ENCODE data around the gene H2AZ2. TPM values are rescaled to one million over a fixed set of nuclear protein-coding genes. Genes with fewer than 3 reads are reported as not detected.

The H2AZ2 gene
- total RNA-seq = 186 TPM
- 100 to 1,000 TPM; 250 to 315 (median 275) TPM for polyA plus RNA-seq

DNA sequence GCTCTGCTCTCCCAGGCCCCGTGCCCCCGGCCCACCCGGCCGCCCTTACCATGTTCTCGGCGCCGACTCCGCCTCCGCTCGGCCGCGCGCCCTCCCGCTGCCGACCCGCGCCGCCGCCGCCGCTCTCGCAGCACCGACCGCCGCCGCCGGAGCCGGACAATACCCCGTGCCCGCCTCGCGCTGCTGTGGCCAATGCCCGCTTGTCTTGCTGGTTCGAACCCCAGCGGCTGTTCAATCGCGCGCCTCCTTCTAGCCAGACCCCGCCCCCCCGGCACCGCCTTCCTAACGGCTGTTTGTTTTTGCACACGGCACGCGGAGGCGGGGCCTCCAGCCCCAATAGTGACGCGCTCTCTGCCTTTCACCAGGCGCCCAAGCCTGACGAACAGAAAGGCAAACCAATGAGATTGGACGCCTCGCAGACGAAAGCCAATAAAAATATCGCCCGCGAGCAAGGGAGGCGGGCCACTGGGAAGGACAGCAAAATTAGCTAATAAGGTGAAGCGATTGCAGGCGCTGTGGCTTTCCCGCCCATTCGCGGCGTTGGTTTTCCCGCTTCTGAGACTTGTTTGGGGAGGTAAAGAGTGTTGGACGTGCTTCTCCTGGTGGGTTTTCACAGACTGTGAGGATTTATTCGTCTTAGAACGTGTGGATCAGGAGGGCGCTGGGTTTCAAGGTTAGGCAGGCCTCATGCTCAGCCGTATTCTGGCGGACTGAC, at the start of gene H2AZ2:
Gene H2AZ2 (minus strand): TSS at position 168 of the 715 bp plus-strand sequence. CDS start 116 bp downstream, at position 52.
- Histone ChIP-seq H3K27me3 (ENCODE audit: control insufficient read depth, insufficient read depth, low read length) (no peaks in the 10 kb centered on the region), H3K9me3 (ENCODE audit: control insufficient read depth in 2 of 2, low read length in 2 of 2) (no peaks in the 10 kb centered on the region), H3K27ac (ENCODE audit: insufficient read depth, low read length, poor library complexity, severe bottlenecking) (peak within 1 kb of the TSS; percentile 98), H3K4me3 (ENCODE audit: low read depth, low read length) (peak within 1 kb of the TSS; percentile 94), H3K4me1 (ENCODE audit: control insufficient read depth, insufficient read depth, low read length, poor library complexity, severe bottlenecking) (peaks cover 31% of the 10 kb centered on the region), H3K36me3 (ENCODE audit: control insufficient read depth, insufficient read depth, low read length) (no peaks in the 10 kb centered on the region)
- Mint-ChIP-seq H3K9me3 (no peaks in the 10 kb centered on the region), H3K36me3 (no peaks in the 10 kb centered on the region), H3K27me3 (peaks cover 6% of the 10 kb centered on the region), H3K4me1 (peaks cover 25 to 42% (median 33%) of the 10 kb centered on the region in 4 donors), H3K4me3 (peak within 1 kb of the TSS; percentile 96 to 99 (median 97)), H3K27ac (peak within 1 kb of the TSS; percentile 97 to 99 (median 98))
- ATAC-seq (ENCODE audit: low read depth in 2 of 2) = peak; percentile 83
- DNase-seq = peak; percentile 99 to 100 (median 100)

- no peaks in the 10 kb centered on the region for H3K36me3 Mint-ChIP-seq
- no peak overlapping the region for H3K27ac Mint-ChIP-seq
- ATAC-seq (ENCODE audit: low read depth in 2 of 2) (no peak), DNase-seq (no peak)
- Histone ChIP-seq H3K4me1 (ENCODE audit: control insufficient read depth, insufficient read depth, low read length, poor library complexity, severe bottlenecking) (no peaks in the 10 kb centered on the region), H3K9me3 (ENCODE audit: control insufficient read depth in 2 of 2, low read length in 2 of 2) (no peaks in the 10 kb centered on the region), H3K27me3 (ENCODE audit: control insufficient read depth, insufficient read depth, low read length) (no peaks in the 10 kb centered on the region), H3K4me3 (ENCODE audit: low read depth, low read length) (no peak overlapping the region), H3K36me3 (ENCODE audit: control insufficient read depth, insufficient read depth, low read length) (no peaks in the 10 kb centered on the region), H3K27ac (ENCODE audit: insufficient read depth, low read length, poor library complexity, severe bottlenecking) (no peak overlapping the region)
- H3K9me3 Mint-ChIP-seq = no peaks in the 10 kb centered on the region
- no peaks in the 10 kb centered on the region for H3K4me1 Mint-ChIP-seq
- H3K4me3 Mint-ChIP-seq = no peak overlapping the region
- peaks cover 5% of the 10 kb centered on the region for H3K27me3 Mint-ChIP-seq
Measured at GRCh38 chr7:44897309-44897708, 49.4 kb upstream of the H2AZ2 start.

DNA sequence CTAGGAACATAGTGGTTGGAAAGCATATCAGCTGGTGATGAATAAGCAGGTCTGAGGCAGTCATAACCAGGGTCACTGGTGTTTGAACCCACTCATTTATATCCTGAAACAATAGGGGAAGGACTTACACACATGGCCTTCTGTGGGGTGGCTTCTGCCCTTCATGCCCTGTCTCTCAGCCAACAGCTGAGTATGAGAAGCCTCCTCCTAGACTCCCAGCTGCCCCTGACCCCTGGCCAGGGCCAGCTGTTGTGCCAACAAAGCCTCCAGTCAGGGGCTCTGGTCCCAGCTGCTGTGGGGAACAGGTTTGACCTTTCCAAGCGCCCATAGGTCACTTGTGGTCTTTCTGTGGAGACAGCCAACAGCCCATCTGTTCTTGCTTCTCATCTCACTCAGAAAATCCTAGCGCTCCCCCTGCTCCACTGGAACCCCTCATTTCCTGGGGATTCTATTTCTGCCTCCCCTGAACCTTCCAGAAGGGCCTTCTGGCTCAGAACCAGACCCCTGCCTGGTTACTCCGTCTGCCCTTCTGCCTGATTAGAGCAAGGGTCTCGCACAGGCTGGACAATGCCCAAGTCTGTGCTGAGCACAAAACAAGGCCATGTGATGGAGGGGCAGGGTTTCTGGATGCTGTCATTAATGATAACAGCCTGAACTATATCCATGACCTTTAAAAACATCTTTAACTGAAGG, 47.1 kb upstream of the H2AZ2 start:
- no peaks in the 10 kb centered on the region for H3K4me1 ChIP-seq (ENCODE audit: control insufficient read depth, insufficient read depth, low read length, poor library complexity, severe bottlenecking)
- Mint-ChIP-seq H3K27ac (no peak overlapping the region), H3K4me1 (peaks cover 0 to 11% (median 8%) of the 10 kb centered on the region in 4 donors), H3K36me3 (no peaks in the 10 kb centered on the region), H3K27me3 (peaks cover 5% of the 10 kb centered on the region), H3K4me3 (no peak overlapping the region), H3K9me3 (no peaks in the 10 kb centered on the region)
- no peaks in the 10 kb centered on the region for H3K9me3 ChIP-seq (ENCODE audit: control insufficient read depth in 2 of 2, low read length in 2 of 2)
- H3K27ac ChIP-seq (ENCODE audit: insufficient read depth, low read length, poor library complexity, severe bottlenecking) = no peak overlapping the region
- H3K4me3 ChIP-seq (ENCODE audit: low read depth, low read length) = no peak overlapping the region
- ATAC-seq (ENCODE audit: low read depth in 2 of 2) = no peak
- H3K27me3 ChIP-seq (ENCODE audit: control insufficient read depth, insufficient read depth, low read length) = no peaks in the 10 kb centered on the region
- H3K36me3 ChIP-seq (ENCODE audit: control insufficient read depth, insufficient read depth, low read length) = no peaks in the 10 kb centered on the region
- DNase-seq = no peak

DNA sequence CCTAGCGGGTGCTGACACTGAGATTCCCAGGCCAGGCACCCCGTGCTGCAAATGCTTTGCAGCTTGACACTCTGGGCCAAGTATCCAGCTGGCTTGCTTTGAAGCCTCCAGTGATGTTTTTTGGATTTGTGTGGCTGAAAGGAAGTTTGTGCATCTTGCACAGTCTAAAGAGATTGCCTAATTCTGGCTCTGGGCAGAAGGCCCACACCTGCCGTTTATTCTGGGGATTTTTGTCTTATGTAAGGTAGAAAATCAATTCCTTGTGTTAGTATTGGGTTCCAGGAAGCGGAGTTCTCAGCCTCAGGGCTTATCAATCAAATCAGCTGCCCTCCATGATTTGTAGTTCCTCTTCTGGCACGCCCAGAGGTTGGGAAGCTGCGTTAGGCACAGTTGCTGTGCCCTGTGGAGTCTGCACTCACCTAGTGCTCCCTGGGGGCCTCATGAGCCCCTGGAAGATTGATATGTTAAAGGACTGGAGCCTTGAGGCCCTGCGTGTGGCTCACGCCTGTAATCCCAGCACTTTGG, 45.9 kb upstream of the H2AZ2 start:
- H3K36me3 ChIP-seq (ENCODE audit: control insufficient read depth, insufficient read depth, low read length) = no peaks in the 10 kb centered on the region
- no peaks in the 10 kb centered on the region for H3K4me1 ChIP-seq (ENCODE audit: control insufficient read depth, insufficient read depth, low read length, poor library complexity, severe bottlenecking)
- H3K4me1 Mint-ChIP-seq = peaks cover 0 to 11% (median 8%) of the 10 kb centered on the region in 4 donors
- H3K27ac Mint-ChIP-seq = peak overlapping the region in 1 of 3 donors; percentile 36
- no peak overlapping the region for H3K4me3 Mint-ChIP-seq
- H3K27ac ChIP-seq (ENCODE audit: insufficient read depth, low read length, poor library complexity, severe bottlenecking) = no peak overlapping the region
- no peaks in the 10 kb centered on the region for H3K9me3 Mint-ChIP-seq
- no peaks in the 10 kb centered on the region for H3K9me3 ChIP-seq (ENCODE audit: control insufficient read depth in 2 of 2, low read length in 2 of 2)
- H3K36me3 Mint-ChIP-seq = no peaks in the 10 kb centered on the region
- DNase-seq (no peak), ATAC-seq (ENCODE audit: low read depth in 2 of 2) (no peak)
- no peak overlapping the region for H3K4me3 ChIP-seq (ENCODE audit: low read depth, low read length)
- H3K27me3 ChIP-seq (ENCODE audit: control insufficient read depth, insufficient read depth, low read length) = no peaks in the 10 kb centered on the region
- no peaks in the 10 kb centered on the region for H3K27me3 Mint-ChIP-seq

DNA sequence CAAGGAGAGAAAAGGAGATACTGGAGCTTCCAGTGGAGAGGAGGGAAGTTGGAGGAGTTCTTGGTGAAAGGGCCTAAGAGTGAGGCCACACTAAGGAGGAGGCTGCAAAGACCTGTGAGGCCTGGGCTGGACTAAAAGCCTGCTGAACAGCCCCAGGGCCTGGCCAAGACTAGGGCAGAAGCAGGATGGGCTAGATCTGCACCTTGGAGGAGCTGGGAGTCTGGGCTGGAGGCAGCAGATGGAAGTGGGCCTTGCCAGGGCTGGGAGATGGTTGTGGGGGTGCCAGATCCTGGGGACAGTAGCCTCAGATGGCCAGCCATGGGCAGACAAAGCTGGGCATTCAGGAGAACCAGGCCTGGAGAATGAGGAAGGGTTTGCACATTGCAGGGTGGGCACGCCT, 43.9 kb upstream of the H2AZ2 start:
- no peaks in the 10 kb centered on the region for H3K27me3 Mint-ChIP-seq
- H3K4me1 Mint-ChIP-seq = peaks cover 0 to 11% (median 9%) of the 10 kb centered on the region in 4 donors
- no peaks in the 10 kb centered on the region for H3K36me3 Mint-ChIP-seq
- H3K9me3 Mint-ChIP-seq = no peaks in the 10 kb centered on the region
- peak overlapping the region in 1 of 4 donors; percentile 12 for H3K4me3 Mint-ChIP-seq
- Histone ChIP-seq H3K27me3 (ENCODE audit: control insufficient read depth, insufficient read depth, low read length) (no peaks in the 10 kb centered on the region), H3K36me3 (ENCODE audit: control insufficient read depth, insufficient read depth, low read length) (no peaks in the 10 kb centered on the region), H3K4me1 (ENCODE audit: control insufficient read depth, insufficient read depth, low read length, poor library complexity, severe bottlenecking) (no peaks in the 10 kb centered on the region), H3K4me3 (ENCODE audit: low read depth, low read length) (no peak overlapping the region), H3K9me3 (ENCODE audit: control insufficient read depth in 2 of 2, low read length in 2 of 2) (no peaks in the 10 kb centered on the region), H3K27ac (ENCODE audit: insufficient read depth, low read length, poor library complexity, severe bottlenecking) (peak overlapping the region; percentile 28)
- no peak for ATAC-seq (ENCODE audit: low read depth in 2 of 2)
- DNase-seq = no peak
- H3K27ac Mint-ChIP-seq = peak overlapping the region; percentile 46 to 95 (median 53)

DNA sequence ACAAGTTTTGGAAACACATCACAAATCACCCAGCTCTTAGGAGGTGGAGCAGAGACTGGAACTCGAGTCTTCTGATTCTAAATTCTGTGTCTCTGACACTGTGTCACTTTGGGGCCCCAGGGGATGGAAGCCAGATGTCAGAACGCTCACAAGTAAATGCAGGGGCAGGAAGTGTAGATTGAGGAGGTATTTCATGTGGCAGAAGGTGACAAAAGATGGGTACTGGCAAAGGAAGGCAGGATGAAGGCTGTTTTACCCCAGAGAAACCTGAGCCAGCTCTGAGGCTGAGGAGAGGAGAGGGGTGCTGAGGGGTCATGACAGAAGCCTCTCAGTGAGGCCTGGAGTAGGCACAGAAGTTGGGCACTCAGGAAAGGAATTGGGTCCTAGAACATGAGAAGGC, 43.5 kb upstream of the H2AZ2 start:
- Histone ChIP-seq H3K27me3 (ENCODE audit: control insufficient read depth, insufficient read depth, low read length) (no peaks in the 10 kb centered on the region), H3K4me3 (ENCODE audit: low read depth, low read length) (no peak overlapping the region), H3K27ac (ENCODE audit: insufficient read depth, low read length, poor library complexity, severe bottlenecking) (no peak overlapping the region), H3K4me1 (ENCODE audit: control insufficient read depth, insufficient read depth, low read length, poor library complexity, severe bottlenecking) (peaks cover 3% of the 10 kb centered on the region), H3K9me3 (ENCODE audit: control insufficient read depth in 2 of 2, low read length in 2 of 2) (no peaks in the 10 kb centered on the region), H3K36me3 (ENCODE audit: control insufficient read depth, insufficient read depth, low read length) (no peaks in the 10 kb centered on the region)
- peak; percentile 28 to 52 for ATAC-seq (ENCODE audit: low read depth in 2 of 2)
- Mint-ChIP-seq H3K4me3 (peak overlapping the region in 2 of 4 donors; percentile 11 to 12), H3K36me3 (no peaks in the 10 kb centered on the region), H3K9me3 (no peaks in the 10 kb centered on the region), H3K4me1 (peaks cover 0 to 16% (median 9%) of the 10 kb centered on the region in 4 donors), H3K27ac (peak overlapping the region; percentile 46 to 95 (median 53)), H3K27me3 (no peaks in the 10 kb centered on the region)
- DNase-seq = peak in 1 of 3 donors; percentile 46

DNA sequence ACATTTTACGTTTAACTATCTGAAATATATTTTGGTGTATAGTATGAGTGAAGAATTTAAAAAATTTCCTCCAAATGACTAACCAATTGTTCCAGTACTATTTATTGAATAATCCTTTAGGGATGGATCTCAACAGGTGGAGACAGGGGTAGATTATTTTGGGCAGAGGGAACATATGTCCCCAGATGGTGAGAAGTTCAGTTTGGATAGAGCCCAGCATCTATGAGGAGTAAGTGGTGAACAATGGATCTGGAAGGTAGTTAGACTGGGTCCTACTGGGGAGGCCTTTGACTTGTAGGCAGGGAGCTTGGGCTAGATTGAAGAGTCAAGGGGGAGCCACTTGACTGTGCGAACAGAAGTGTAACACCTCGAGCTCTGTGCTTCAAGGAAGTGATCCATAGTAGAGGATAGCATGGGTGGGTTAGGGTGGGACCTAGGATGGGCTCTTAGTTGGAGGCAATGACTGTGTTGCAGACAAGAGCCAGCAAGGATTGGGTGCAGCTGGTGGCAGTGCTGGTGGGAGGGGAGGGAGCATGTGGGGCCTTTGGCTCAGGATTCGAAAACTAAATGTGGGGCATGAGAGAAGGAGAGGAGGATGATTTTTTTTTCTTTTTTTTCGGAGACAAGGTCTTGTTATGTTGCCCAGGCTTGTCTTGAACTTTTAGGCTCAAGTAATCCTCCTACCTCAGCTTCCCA, 41.3 kb upstream of the H2AZ2 start:
- Mint-ChIP-seq H3K4me1 (peaks cover 5 to 26% (median 20%) of the 10 kb centered on the region in 4 donors), H3K9me3 (peaks cover 0 to 3% (median 0%) of the 10 kb centered on the region in 7 donors), H3K27me3 (peaks cover 5% of the 10 kb centered on the region), H3K36me3 (peaks cover 3% of the 10 kb centered on the region), H3K4me3 (peak overlapping the region in 1 of 4 donors; percentile 29), H3K27ac (peak overlapping the region in 2 of 3 donors; percentile 20 to 56)
- ATAC-seq (ENCODE audit: low read depth in 2 of 2) (no peak), DNase-seq (no peak)
- Histone ChIP-seq H3K4me3 (ENCODE audit: low read depth, low read length) (no peak overlapping the region), H3K36me3 (ENCODE audit: control insufficient read depth, insufficient read depth, low read length) (no peaks in the 10 kb centered on the region), H3K9me3 (ENCODE audit: control insufficient read depth in 2 of 2, low read length in 2 of 2) (no peaks in the 10 kb centered on the region), H3K27me3 (ENCODE audit: control insufficient read depth, insufficient read depth, low read length) (no peaks in the 10 kb centered on the region), H3K27ac (ENCODE audit: insufficient read depth, low read length, poor library complexity, severe bottlenecking) (no peak overlapping the region), H3K4me1 (ENCODE audit: control insufficient read depth, insufficient read depth, low read length, poor library complexity, severe bottlenecking) (peaks cover 16% of the 10 kb centered on the region)
